ENCODE measurements around the gene SORCS3.

Gene SORCS3

DNA sequence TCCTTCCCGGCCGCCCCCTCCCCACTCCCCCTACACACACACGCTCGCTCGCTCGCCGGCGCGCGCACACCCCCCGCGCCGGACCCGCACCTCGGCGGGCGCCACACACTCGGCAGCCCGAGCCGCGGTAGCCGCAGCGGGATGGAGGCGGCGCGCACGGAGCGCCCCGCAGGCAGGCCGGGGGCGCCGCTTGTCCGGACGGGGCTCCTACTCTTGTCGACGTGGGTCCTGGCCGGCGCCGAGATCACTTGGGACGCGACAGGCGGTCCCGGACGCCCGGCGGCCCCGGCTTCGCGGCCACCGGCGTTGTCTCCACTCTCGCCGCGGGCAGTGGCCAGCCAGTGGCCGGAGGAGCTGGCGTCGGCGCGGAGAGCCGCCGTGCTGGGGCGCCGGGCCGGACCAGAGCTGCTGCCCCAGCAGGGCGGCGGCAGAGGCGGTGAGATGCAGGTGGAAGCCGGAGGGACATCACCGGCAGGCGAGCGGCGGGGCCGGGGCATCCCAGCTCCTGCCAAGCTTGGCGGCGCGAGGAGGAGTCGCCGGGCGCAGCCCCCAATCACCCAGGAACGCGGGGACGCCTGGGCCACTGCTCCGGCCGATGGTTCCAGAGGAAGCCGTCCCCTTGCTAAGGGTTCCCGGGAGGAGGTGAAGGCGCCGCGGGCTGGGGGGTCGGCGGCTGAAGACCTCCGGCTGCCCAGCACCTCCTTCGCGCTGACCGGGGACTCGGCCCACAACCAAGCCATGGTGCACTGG, at the start of gene SORCS3:
Gene SORCS3, plus strand, starts transcription at position 104 of the 750 bp plus-strand sequence.
- TF ChIP-seq, protein P1, sequence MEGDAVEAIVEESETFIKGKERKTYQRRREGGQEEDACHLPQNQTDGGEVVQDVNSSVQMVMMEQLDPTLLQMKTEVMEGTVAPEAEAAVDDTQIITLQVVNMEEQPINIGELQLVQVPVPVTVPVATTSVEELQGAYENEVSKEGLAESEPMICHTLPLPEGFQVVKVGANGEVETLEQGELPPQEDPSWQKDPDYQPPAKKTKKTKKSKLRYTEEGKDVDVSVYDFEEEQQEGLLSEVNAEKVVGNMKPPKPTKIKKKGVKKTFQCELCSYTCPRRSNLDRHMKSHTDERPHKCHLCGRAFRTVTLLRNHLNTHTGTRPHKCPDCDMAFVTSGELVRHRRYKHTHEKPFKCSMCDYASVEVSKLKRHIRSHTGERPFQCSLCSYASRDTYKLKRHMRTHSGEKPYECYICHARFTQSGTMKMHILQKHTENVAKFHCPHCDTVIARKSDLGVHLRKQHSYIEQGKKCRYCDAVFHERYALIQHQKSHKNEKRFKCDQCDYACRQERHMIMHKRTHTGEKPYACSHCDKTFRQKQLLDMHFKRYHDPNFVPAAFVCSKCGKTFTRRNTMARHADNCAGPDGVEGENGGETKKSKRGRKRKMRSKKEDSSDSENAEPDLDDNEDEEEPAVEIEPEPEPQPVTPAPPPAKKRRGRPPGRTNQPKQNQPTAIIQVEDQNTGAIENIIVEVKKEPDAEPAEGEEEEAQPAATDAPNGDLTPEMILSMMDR (conservative IDR thresholded peaks at IDR 0.05; ENCODE audit: low read depth, low read length), result no peak
- no peak for DNase-seq (ENCODE audit: low read depth)
- H3K4me3 ChIP-seq (ENCODE audit: low read length), result peak within 1 kb of the TSS; percentile 19

DNA sequence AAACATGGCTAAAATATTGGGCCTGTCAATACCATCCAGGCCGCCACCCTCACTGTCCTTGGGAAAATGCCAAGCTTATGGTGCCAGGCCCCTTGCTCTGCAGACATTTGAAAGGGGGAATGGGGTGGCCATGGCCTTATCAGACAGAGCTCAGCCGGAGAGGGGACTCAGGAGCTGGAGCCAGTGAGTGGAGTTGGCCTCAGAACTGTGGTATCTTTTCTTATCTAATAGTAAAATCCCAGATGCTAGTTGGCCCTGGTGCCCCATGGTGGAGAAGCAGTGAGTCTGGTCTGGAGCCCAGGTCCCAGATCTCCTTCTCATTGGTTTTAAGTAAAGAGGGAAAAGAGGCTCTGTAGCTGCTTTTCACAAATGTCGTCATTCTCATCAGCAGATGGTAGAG, 49.6 kb upstream of the SORCS3 start:
- TF ChIP-seq, protein P1 (conservative IDR thresholded peaks at IDR 0.05; ENCODE audit: low read depth, low read length), result no peak
- no peak overlapping the region for H3K4me3 ChIP-seq (ENCODE audit: low read length)
- no peak for DNase-seq (ENCODE audit: low read depth)

DNA sequence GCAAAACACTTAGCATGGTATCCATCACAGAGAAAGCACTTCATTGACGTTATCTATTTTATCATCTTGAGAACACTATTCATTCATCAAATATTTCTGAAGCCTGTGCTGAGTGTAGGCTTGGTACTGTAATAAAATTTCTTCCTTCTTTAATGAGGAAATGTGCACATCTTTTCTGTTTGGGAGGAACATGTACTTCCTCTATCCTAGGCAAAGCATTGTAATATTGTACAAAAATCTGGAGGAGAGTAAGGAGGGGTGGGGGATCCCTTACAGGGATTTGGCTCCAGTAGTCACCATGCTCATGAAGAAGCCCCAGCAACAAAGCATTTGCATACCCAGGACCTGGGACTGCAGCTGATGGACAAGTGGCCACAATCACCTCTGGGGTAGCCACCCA, 39.9 kb upstream of the SORCS3 start:
- DNase-seq (ENCODE audit: low read depth), result no peak
- H3K4me3 ChIP-seq (ENCODE audit: low read length), result no peak overlapping the region
- TF ChIP-seq, protein P1 (conservative IDR thresholded peaks at IDR 0.05; ENCODE audit: low read depth, low read length), result no peak

GRCh38 chr10:104608091-104608828, 32.8 kb upstream of the SORCS3 start:
- TF ChIP-seq, protein P1 (conservative IDR thresholded peaks at IDR 0.05; ENCODE audit: low read depth, low read length), result no peak
- no peak for DNase-seq (ENCODE audit: low read depth)
- H3K4me3 ChIP-seq (ENCODE audit: low read length), result no peak overlapping the region

DNA sequence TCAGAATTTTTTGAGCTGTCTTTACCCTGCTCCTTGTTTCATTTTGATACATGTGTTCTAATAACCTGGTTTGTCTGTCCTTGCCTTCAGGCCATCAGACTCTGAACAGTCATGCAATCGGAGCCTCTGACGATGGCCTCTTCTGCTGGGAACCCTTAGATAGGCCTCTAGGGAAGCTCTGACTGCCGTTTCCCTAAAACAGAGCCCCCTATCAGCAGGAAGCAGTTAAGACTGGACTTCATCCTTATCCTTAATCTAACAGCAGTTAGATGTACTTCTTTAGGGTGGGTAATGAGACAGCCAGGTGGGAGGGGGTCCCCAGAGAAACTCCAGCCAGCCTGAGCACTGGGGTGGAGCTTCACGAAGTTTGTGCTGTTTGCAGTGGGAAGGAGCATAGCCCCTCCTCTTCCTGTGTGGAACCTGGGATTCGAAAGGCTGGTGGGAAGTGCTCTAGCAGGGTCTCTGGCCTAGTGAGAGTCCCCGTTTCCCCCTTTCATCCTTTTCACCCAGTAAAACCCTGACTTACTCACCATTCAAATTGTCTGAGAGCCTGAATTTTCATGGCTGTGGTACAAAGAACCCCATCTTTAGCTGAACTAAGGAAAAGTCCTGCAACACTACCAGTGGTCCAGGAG, 28.4 kb upstream of the SORCS3 start:
- TF ChIP-seq, protein P1 (conservative IDR thresholded peaks at IDR 0.05; ENCODE audit: low read depth, low read length), result no peak
- no peak for DNase-seq (ENCODE audit: low read depth)

DNA sequence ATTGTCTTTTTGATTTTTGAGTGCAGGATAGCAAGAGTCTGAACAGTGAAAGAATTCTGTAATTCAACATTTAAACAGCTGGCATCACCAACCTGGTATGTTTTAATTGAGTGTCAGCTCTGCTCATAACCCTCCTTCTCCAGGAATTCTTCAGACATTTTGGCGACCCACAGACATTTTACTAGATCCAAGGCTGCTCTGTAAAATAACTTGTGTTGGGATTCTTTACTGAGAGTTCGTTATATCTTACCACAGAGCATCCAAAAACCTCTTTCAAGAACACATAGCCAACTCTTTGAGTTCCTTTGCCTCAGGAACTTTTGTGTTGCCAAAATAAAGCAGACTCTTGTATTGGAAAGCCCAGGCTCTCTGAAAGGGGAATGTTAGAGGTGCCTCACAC, 27.7 kb upstream of the SORCS3 start:
- DNase-seq (ENCODE audit: low read depth), result no peak
- no peak overlapping the region for H3K4me3 ChIP-seq (ENCODE audit: low read length)
- TF ChIP-seq, protein P1 (conservative IDR thresholded peaks at IDR 0.05; ENCODE audit: low read depth, low read length), result no peak

More for the DNA sequence above, 28.4 kb upstream of the SORCS3 start:
- H3K4me3 ChIP-seq (ENCODE audit: low read length), result no peak overlapping the region

All from retinal pigment epithelial cell (primary cell).